GM06990 (cell line): ENCODE results near the gene IL2RG.

Source experiments
- DNase-seq: peaks from one replicate; pipeline ENCODE4 v3.0.0-alpha.2; 2011; ENCODE audit not compliant: insufficient read length; ENCODE audit errors: extremely low read depth
- H3K27me3 ChIP-seq: replicated peaks from 2 replicates; pipeline ENCODE4 v1.6.0; 2011; ENCODE audit warnings: low read length; ENCODE audit not compliant: control insufficient read depth, insufficient read depth
- H3K36me3 ChIP-seq: 2 replicates; pipeline ENCODE4 v1.5.1; 2011; ENCODE audit warnings: low read length; ENCODE audit not compliant: control insufficient read depth, insufficient read depth
- H3K4me3 ChIP-seq: replicated peaks from 2 replicates; pipeline ENCODE4 v1.5.1; 2011; ENCODE audit warnings: low read depth, mild to moderate bottlenecking, control low read depth, low read length
- TF ChIP-seq, protein P1 (sequence below): IDR thresholded peaks from 2 replicates; pipeline ENCODE4 v1.5.1; 2011; ENCODE audit warnings: low read length, control low read depth, mild to moderate bottlenecking, inconsistent platforms; ENCODE audit not compliant: insufficient read depth, poor library complexity, severe bottlenecking

Gene IL2RG

DNA sequence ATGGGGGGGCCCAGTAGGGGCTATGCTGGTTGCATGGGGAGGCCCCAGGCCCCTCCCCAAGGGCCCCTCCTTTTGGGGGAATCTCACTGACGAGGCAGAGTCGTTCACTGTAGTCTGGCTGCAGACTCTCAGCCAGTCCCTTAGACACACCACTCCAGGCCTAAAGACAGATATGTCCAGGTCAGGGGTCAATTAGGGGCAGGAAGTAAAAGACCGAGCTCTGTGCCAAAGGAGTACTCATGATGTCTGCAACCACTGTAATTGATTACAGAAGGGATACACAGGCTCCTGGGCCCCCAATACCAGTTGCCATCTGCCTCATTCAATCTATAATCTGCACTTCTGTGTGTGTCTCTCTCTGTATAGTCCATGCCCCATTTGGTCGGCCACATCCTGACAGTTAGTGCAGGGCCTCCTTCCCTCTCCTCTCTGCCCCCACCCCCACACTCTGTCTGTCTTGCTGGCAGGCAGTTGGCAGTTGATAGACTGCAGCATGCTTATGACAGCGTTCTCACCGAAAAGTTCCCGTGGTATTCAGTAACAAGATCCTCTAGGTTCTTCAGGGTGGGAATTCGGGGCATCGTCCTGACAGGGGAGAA lies 3.5 kb downstream of the IL2RG start:
- Histone ChIP-seq H3K27me3 (no peaks in the 10 kb centered on the region), H3K4me3 (no peak overlapping the region; the same call in 1 of the 2 replicates), H3K36me3 (peaks cover 12% of the 10 kb centered on the region)
- TF ChIP-seq, protein P1, sequence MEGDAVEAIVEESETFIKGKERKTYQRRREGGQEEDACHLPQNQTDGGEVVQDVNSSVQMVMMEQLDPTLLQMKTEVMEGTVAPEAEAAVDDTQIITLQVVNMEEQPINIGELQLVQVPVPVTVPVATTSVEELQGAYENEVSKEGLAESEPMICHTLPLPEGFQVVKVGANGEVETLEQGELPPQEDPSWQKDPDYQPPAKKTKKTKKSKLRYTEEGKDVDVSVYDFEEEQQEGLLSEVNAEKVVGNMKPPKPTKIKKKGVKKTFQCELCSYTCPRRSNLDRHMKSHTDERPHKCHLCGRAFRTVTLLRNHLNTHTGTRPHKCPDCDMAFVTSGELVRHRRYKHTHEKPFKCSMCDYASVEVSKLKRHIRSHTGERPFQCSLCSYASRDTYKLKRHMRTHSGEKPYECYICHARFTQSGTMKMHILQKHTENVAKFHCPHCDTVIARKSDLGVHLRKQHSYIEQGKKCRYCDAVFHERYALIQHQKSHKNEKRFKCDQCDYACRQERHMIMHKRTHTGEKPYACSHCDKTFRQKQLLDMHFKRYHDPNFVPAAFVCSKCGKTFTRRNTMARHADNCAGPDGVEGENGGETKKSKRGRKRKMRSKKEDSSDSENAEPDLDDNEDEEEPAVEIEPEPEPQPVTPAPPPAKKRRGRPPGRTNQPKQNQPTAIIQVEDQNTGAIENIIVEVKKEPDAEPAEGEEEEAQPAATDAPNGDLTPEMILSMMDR: no peak
- no peak for DNase-seq

DNA sequence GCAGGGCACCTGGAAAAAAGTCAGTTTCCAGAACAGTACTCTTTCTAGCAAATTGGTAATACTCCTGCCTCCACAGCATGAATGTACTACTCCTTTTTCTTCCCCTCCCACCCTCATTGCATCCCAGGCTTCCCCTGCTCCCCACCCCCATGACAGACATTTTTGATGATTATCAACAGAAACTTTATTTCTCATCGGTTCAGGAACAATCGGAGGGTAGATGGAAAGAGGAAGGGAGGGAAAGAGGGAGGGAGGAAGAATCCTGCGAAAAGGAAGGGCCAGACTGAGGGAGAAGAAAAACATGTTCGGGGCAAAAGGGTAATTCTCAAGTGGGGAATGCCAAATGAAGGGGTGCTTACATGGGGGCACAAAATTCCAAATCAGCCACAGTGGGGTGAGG lies 4.1 kb downstream of the IL2RG start:
- DNase-seq: no peak
- H3K4me3 ChIP-seq: no peak overlapping the region
- H3K27me3 ChIP-seq: no peaks in the 10 kb centered on the region
- H3K36me3 ChIP-seq: peaks cover 12% of the 10 kb centered on the region
- TF ChIP-seq, protein P1: no peak

DNA sequence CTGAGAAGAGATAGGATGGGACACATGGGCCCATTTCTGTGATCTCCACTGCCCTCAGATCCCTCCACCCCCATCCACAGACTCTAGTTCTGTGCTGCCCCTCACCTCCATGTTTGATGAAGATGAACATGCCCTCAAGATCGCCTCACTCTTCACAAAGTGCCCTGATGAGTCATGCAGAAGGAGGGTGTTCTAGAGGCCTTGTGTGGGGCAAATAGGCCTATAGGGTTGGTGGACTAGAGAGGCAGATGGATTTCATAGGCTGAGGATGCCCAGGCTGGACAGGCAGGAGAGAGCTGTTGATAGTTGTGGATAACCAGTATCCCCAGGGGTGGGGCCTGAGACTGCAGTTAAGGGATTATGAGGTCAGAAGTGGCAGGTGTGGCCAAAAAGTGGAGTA lies 5.0 kb downstream of the IL2RG start, which contains the start of gene CXorf65:
Gene CXorf65, minus strand, starts transcription at position 314 of the 400 bp plus-strand sequence. Its CDS starts 184 bp downstream, at position 130.
- no peak for DNase-seq
- Histone ChIP-seq H3K4me3 (no peak within 1 kb of the TSS), H3K36me3 (peaks cover 12% of the 10 kb centered on the region), H3K27me3 (no peaks in the 10 kb centered on the region)
- TF ChIP-seq, protein P1: no peak

DNA sequence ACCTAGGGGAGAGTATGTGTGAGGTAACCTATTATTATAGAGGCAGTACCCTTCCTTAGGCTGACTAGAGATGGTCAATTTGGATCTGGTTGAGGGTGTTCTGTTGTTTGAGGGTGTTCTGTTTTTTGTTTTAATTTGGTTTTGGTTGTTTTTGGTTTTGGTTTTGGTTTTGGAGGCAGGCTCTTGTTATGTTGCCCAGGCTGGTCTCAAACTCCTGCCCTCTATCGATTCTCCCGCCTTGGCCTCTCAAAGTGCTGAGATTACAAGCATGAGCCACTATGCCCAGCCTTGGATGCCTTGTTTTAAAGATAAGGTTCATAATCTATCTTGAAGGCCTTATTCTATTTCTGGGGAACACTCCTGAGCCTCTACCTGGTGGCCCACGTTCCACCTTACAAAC lies 5.7 kb downstream of the IL2RG start:
- Histone ChIP-seq H3K27me3 (no peaks in the 10 kb centered on the region), H3K36me3 (peaks cover 12% of the 10 kb centered on the region), H3K4me3 (no peak overlapping the region)
- no peak for DNase-seq
- TF ChIP-seq, protein P1: no peak

DNA sequence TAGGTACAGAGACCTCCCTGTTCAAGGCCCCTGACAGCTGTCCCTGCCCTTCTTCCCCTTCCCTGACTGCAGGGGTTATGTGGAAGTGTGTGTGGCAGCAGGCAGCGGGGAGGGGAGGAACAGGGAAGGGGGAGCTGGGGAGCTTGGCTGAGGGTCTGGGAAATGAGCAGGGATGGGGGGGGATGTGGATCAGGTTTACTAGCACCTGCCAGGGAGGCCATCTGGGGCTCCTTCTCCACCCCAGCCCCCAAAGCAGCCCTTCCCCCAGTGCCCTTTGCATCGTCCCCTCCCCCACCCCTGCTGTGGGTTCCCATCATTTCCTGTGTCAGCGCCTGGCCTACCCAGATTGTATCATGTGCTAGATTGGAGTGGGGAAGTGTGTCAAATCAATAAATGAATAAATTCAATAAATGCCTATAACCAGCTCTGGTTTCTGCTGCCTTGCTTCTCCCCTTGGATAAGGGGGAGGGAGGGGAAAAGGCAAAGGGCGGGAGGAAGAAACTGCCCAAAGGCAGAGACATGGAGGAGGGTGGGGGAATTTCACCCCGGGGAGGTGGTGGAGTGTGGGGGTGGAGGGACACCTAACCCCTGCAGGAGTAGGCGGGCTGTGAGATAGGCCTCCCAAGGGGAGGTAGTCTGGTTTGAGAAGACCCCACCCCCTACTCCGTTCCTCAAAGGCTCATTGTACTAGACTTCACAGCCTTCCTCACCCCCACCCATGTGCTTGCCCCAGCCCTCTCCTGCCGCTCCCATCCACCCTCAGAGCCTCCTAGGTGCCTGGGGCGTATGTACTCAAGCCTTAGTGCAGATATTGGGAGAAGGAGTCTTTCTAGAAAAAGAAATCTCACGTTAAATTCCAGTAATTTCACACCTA lies 8.0 kb downstream of the IL2RG start:
- H3K36me3 ChIP-seq: peaks cover 4% of the 10 kb centered on the region
- H3K4me3 ChIP-seq: no peak overlapping the region
- peak; percentile 57 for DNase-seq
- TF ChIP-seq, protein P1: no peak
- H3K27me3 ChIP-seq: no peaks in the 10 kb centered on the region; the same call in 1 of the 2 replicates
